HepG2 (cell line): ENCODE data around the gene STK32C. TPM values are rescaled to one million over a fixed set of nuclear protein-coding genes. Genes with fewer than 3 reads are reported as not detected.

Experiments
- ATAC-seq: fragments of 200-7000 bp; cut with Tn5 transposase; 3 replicates; pipeline ENCODE4 v1.9.1; 2020; ENCODE audit warnings: mild to moderate bottlenecking, moderate library complexity
- BruUV-seq: library from RNA; stranded (reverse); fragments of 400-500 nt; replicated peaks from 2 replicates; lab custom pipeline; 2021; lab: Mats Ljungman, UMichigan
- CTCF ChIA-PET: fragments of 300-600 bp; formaldehyde crosslinking; extraction: SDS; loops from one replicate; lab custom pipeline; 2021; ENCODE audit warnings: low total read pairs, inconsistent platforms, low intra/inter-chr PET ratio; lab: Yijun Ruan, JAX
- POLR2A ChIA-PET: fragments of 350-600 bp; sonication (Branson Sonifier 250); formaldehyde crosslinking; loops from one replicate; lab custom pipeline; 2020; ENCODE audit warnings: antibody characterized with exemption, inconsistent platforms; lab: Yijun Ruan, JAX
- DNase-seq: peaks from one replicate; pipeline ENCODE4 v3.0.0-alpha.2; 2015; ENCODE audit warnings: low spot score
- FAIRE-seq: peaks from 3 replicates; lab custom pipeline; 2011; peaks lifted over from hg19 to GRCh38; lab: Jason Lieb, UNC
- H2AFZ ChIP-seq: one replicate; pipeline ENCODE4 v1.6.1; 2011; ENCODE audit warnings: low read length, inconsistent platforms
- H3K27ac ChIP-seq: fragments of 300-600 bp; 3 replicates; pipeline ENCODE4 v1.8.0; 2011; ENCODE audit warnings: mixed run types, mild to moderate bottlenecking, mixed read lengths, low read length, inconsistent platforms; ENCODE audit not compliant: insufficient read depth; ENCODE audit errors: extremely low read length
- H3K27me3 ChIP-seq, 2 experiments: fragments of 200-600 bp in 1 of 2; 2 replicates in 1 of 2; 3 replicates in 1 of 2; pipeline versions ENCODE4 v1.6.0 to v1.8.0; 2011; ENCODE audit warnings: low read length in 2 of 2, mild to moderate bottlenecking in 2 of 2, moderate library complexity in 2 of 2, inconsistent platforms in 1 of 2; ENCODE audit not compliant: insufficient read depth in 2 of 2, control insufficient read depth in 1 of 2
- H3K36me3 ChIP-seq, 2 experiments: fragments of 200-600 bp in 1 of 2; replicated peaks in 1 of 2; 2 replicates in 1 of 2; 3 replicates in 1 of 2; pipeline versions ENCODE4 v1.5.1 to v1.8.0; 2011; ENCODE audit warnings: low read length in 2 of 2, inconsistent platforms in 1 of 2; ENCODE audit not compliant: insufficient read depth in 2 of 2, control insufficient read depth in 1 of 2
- H3K4me1 ChIP-seq: 2 replicates; pipeline ENCODE4 v1.5.1; 2012; ENCODE audit warnings: low read length, inconsistent platforms; ENCODE audit not compliant: insufficient read depth
- H3K4me2 ChIP-seq: 2 replicates; pipeline ENCODE4 v1.6.0; 2011; ENCODE audit warnings: low read depth, low read length, inconsistent platforms
- H3K4me3 ChIP-seq, 3 experiments: fragments of 200-600 bp in 1 of 3; sonication (generic), shearing (Covaris generic) in 1 of 3; replicated peaks in 1 of 3; 2 replicates each; pipeline ENCODE4 v1.5.1; 2011 to 2016; ENCODE audit warnings: low read length in 3 of 3, inconsistent platforms in 2 of 3, low read depth in 2 of 3, mild to moderate bottlenecking in 2 of 3, control low read depth in 1 of 3, mixed read lengths in 1 of 3; ENCODE audit not compliant: insufficient read depth in 1 of 3
- H3K79me2 ChIP-seq: one replicate; pipeline ENCODE4 v1.6.1; 2011; ENCODE audit warnings: low read length, inconsistent platforms; ENCODE audit not compliant: insufficient read depth
- H3K9ac ChIP-seq: 2 replicates; pipeline ENCODE4 v1.6.0; 2011; ENCODE audit warnings: mild to moderate bottlenecking, low read depth, low read length, inconsistent platforms; ENCODE audit not compliant: insufficient read depth
- H3K9me3 ChIP-seq: 2 replicates; pipeline ENCODE4 v1.5.1; 2012; ENCODE audit warnings: mild to moderate bottlenecking, low read length
- H4K20me1 ChIP-seq: 2 replicates; pipeline ENCODE4 v1.6.0; 2011; ENCODE audit warnings: inconsistent platforms, mild to moderate bottlenecking, low read length, moderate library complexity; ENCODE audit not compliant: insufficient read depth
- ELF4 ChIP-seq: sonication (generic); formaldehyde crosslinking; IDR thresholded peaks from 2 replicates; pipeline ENCODE4 v1.5.0; 2020; ENCODE audit warnings: missing genetic modification reagents, mild to moderate bottlenecking, moderate library complexity, borderline replicate concordance
- ERF ChIP-seq: IDR thresholded peaks from 2 replicates; pipeline ENCODE4 v1.6.1; 2018; ENCODE audit warnings: missing biosample characterization, missing genetic modification reagents
- HIVEP1 ChIP-seq: sonication (generic); formaldehyde crosslinking; IDR thresholded peaks from 2 replicates; pipeline ENCODE4 v1.4.0; 2020; ENCODE audit warnings: mild to moderate bottlenecking, missing genetic modification reagents
- MTA1 ChIP-seq: sonication (generic); formaldehyde crosslinking; IDR thresholded peaks from 2 replicates; pipeline ENCODE4 v1.4.0; 2020; ENCODE audit warnings: missing genetic modification reagents, mild to moderate bottlenecking, borderline replicate concordance
- SCMH1 ChIP-seq: sonication (generic); formaldehyde crosslinking; IDR thresholded peaks from 2 replicates; pipeline ENCODE4 v1.9.0; 2021; ENCODE audit warnings: missing genetic modification reagents, mild to moderate bottlenecking, borderline replicate concordance
- SIX4 ChIP-seq: sonication (generic); formaldehyde crosslinking; IDR thresholded peaks from 2 replicates; pipeline ENCODE4 v1.4.0; 2020; ENCODE audit warnings: missing genetic modification reagents
- SMAD3 ChIP-seq: sonication (generic); formaldehyde crosslinking; IDR thresholded peaks from 2 replicates; pipeline ENCODE4 v1.4.0; 2020; ENCODE audit warnings: missing genetic modification reagents
- SP5 ChIP-seq: IDR thresholded peaks from 2 replicates; pipeline ENCODE4 v1.6.1; 2016; ENCODE audit warnings: low read depth, borderline replicate concordance
- ZBTB21 ChIP-seq: sonication (generic); formaldehyde crosslinking; IDR thresholded peaks from 2 replicates; pipeline ENCODE4 v1.4.0; 2020; ENCODE audit warnings: missing genetic modification reagents
- ZNF101 ChIP-seq: sonication (generic); formaldehyde crosslinking; IDR thresholded peaks from 2 replicates; pipeline ENCODE4 v1.4.0; 2020; ENCODE audit warnings: mild to moderate bottlenecking, low read depth, missing genetic modification reagents, borderline replicate concordance
- ZNF230 ChIP-seq: sonication (generic); formaldehyde crosslinking; IDR thresholded peaks from 2 replicates; pipeline ENCODE4 v1.4.0; 2020; ENCODE audit warnings: mild to moderate bottlenecking, missing genetic modification reagents
- ZNF232 ChIP-seq: sonication (generic); formaldehyde crosslinking; IDR thresholded peaks from 2 replicates; pipeline ENCODE4 v1.4.0; 2020; ENCODE audit warnings: missing genetic modification reagents, borderline replicate concordance
- ZNF24 ChIP-seq: fragments of 450-650 bp; IDR thresholded peaks from 2 replicates; pipeline ENCODE4 v1.6.1; 2017; ENCODE audit warnings: antibody characterized with exemption, mild to moderate bottlenecking
- ZNF263 ChIP-seq: sonication (generic); formaldehyde crosslinking; IDR thresholded peaks from 2 replicates; pipeline ENCODE4 v1.4.0; 2020; ENCODE audit warnings: missing genetic modification reagents
- ZNF326 ChIP-seq: sonication (generic); formaldehyde crosslinking; IDR thresholded peaks from 2 replicates; pipeline ENCODE4 v1.4.0; 2020; ENCODE audit warnings: missing genetic modification reagents, borderline replicate concordance
- ZNF431 ChIP-seq: sonication (generic); formaldehyde crosslinking; IDR thresholded peaks from 2 replicates; pipeline ENCODE4 v1.9.0; 2022; ENCODE audit warnings: missing genetic modification reagents, low read depth, mild to moderate bottlenecking, borderline replicate concordance
- ZNF781 ChIP-seq: sonication (generic); formaldehyde crosslinking; IDR thresholded peaks from 2 replicates; pipeline ENCODE4 v1.5.1; 2020; ENCODE audit warnings: borderline replicate concordance, mild to moderate bottlenecking, missing genetic modification reagents; ENCODE audit errors: not compliant biosample characterization
- WGBS: methylation state at CpG from one replicate; pipeline ENCODE4 v1.1.6; 2017; ENCODE audit warnings: low lambda C conversion rate; 5-methylcytosine and 5-hydroxymethylcytosine counted together
- in situ Hi-C: cut with HindIII; loops from 2 replicates; pipeline ENCODE4 v1.10.0; 2017; ENCODE audit warnings: low pct_unique_long_range_greater_than_20kb; ENCODE audit not compliant: extremely low pct_ligation_motif_present
- intact Hi-C: fragments of 100-400 bp; cut with micrococcal nuclease; formaldehyde crosslinking; loops from one replicate; pipeline ENCODE4 v1.10.0; 2022; ENCODE audit not compliant: unreplicated experiment
- polyA plus RNA-seq, 8 experiments: library from polyadenylated mRNA; depleted of rRNA in 3 of 8; stranded (reverse) in 7 of 8; unstranded in 1 of 8; fragments of >200 nt; fragmentation: Illumina TruSeq in 4 of 8; extraction: Trizol in 4 of 8; gene quantifications; 2 replicates each; pipeline versions ENCODE4 v1.2.1 to v1.2.3, GENCODE V29; 2011 to 2016; ENCODE audit warnings: low read depth in 4 of 8, missing spikeins in 1 of 8, mixed read lengths in 1 of 8; ENCODE audit not compliant: insufficient read depth in 1 of 8
- total RNA-seq, 5 experiments: library from RNA; depleted of rRNA; stranded (reverse); fragments of >200 nt; fragmentation: Illumina TruSeq; extraction: Trizol; gene quantifications; 2 replicates each; pipeline ENCODE4 v1.2.3, GENCODE V29; 2016; ENCODE audit warnings: low read depth in 1 of 5
- TF ChIP-seq, protein P1 (sequence below): sonication (generic); formaldehyde crosslinking; IDR thresholded peaks from 2 replicates; pipeline ENCODE4 v1.4.0; 2020; ENCODE audit warnings: missing genetic modification reagents
- TF ChIP-seq, protein P2 (sequence below): IDR thresholded peaks from 2 replicates; pipeline ENCODE4 v1.6.1; 2012; ENCODE audit warnings: inconsistent platforms
- TF ChIP-seq, protein P3 (sequence below): sonication (generic); formaldehyde crosslinking; IDR thresholded peaks from 2 replicates; pipeline ENCODE4 v1.9.0; 2022; ENCODE audit warnings: missing genetic modification reagents, mild to moderate bottlenecking, borderline replicate concordance

Gene STK32C
- total and polyA plus RNA-seq, 2 of the 13 experiments (the other 11 are each of a cell fraction or from before 2014, with no cell fraction given) = 10.9 to 19.4 TPM

DNA sequence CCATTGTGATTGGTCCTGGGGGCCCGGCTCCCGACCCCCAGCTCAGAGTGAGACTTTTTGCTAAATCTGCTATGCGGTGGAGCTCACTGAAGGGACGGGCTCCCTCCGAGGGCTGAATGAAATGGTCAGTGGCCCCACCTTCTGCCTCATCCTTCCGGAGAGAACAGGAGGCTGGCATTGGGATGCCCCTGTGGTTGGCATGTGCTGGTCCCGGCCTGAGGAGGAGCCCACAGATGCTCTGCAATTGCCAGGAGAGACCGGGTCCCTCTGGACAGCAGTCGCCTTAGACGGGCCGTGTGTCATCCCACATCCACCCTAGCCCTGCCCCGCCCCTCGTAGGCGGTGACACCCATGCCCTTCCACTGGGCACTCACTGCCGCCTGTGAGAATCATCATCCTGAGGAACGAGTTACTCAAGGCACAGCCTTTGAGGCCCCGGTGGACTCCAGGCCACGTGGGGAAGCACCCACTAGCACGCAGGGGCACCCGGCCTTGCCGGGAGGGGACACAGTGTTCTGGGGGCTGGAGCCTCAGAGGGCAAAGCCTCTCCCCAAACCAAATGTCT, 142.3 kb downstream of the STK32C start (continued):
- TF ChIP-seq ZNF101 (CRISPR knock-in tag) = no peak
- no peak for TF ChIP-seq ERF (CRISPR knock-in tag)

DNA sequence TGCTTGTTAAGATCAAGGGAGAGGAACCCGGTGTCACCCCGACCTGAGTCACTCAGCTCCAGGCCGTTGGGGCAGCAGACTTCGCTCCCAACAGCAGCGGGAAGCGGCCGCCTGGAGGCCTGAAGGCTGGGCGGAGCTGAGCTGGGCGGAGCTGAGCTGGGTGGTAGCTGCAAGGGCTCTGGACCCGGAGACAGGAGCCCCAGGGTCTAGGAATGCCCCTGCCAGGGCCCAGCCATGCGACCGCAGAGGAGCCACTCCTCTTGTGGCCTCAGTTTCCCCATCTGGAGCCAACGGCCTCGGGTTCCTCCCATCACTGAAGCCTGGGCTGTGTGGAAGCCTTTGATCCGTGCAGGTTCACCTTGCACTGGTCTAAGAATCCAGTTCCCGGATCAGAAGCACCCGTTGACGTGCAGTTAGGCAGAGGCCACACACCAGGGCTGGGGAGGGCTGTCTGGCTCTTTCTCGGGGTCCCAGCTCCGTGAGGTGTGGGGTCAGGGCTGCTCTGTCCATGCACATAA, 142.9 kb downstream of the STK32C start:
- no TSS peak for BruUV-seq
- Histone ChIP-seq H3K4me3 (peak overlapping the region in 1 of 3 experiments; percentile 50; a peak in 2 of 6 replicates), H3K4me2 (peak overlapping the region; percentile 66; the same call in 1 of the 2 replicates), H3K4me1 (peaks cover 11% of the 10 kb centered on the region), H2AFZ (no peak overlapping the region), H3K27me3 (peaks cover 0 to 29% of the 10 kb centered on the region in 2 experiments; a peak in 3 of 5 replicates), H3K27ac (no peak overlapping the region), H3K36me3 (no peaks in the 10 kb centered on the region), H3K9ac (no peak overlapping the region), H4K20me1 (no peaks in the 10 kb centered on the region), H3K9me3 (no peaks in the 10 kb centered on the region), H3K79me2 (no peaks in the 10 kb centered on the region)
- 0% methylated on average over 3 of the region's 20 CpGs for WGBS
- CTCF ChIA-PET = no interaction called here
- DNase-seq (peak; percentile 35), FAIRE-seq (no peak), ATAC-seq (peak; percentile 94)
- in situ Hi-C loops = no loop called here
- intact Hi-C loops = no loop called here
- POLR2A ChIA-PET = no interaction called here
- no peak for TF ChIP-seq SIX4
- TF ChIP-seq ZNF230 (CRISPR knock-in tag) = no peak
- TF ChIP-seq ZNF431 = no peak
- TF ChIP-seq ZNF781 (CRISPR knock-in tag) = no peak
- no peak for TF ChIP-seq HIVEP1 (CRISPR knock-in tag)
- no peak for TF ChIP-seq ZNF24
- TF ChIP-seq ELF4 (CRISPR knock-in tag) = no peak
- TF ChIP-seq, protein P1, sequence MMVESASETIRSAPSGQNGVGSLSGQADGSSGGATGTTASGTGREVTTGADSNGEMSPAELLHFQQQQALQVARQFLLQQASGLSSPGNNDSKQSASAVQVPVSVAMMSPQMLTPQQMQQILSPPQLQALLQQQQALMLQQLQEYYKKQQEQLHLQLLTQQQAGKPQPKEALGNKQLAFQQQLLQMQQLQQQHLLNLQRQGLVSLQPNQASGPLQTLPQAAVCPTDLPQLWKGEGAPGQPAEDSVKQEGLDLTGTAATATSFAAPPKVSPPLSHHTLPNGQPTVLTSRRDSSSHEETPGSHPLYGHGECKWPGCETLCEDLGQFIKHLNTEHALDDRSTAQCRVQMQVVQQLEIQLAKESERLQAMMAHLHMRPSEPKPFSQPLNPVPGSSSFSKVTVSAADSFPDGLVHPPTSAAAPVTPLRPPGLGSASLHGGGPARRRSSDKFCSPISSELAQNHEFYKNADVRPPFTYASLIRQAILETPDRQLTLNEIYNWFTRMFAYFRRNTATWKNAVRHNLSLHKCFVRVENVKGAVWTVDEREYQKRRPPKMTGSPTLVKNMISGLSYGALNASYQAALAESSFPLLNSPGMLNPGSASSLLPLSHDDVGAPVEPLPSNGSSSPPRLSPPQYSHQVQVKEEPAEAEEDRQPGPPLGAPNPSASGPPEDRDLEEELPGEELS (CRISPR knock-in tag) = no peak
- no peak for TF ChIP-seq SCMH1
- TF ChIP-seq SP5 (CRISPR knock-in tag) = 0 out of 2 replicates have a peak, but pooled peaks have one; percentile 33
- TF ChIP-seq SMAD3 (CRISPR knock-in tag) = no peak
- TF ChIP-seq MTA1 (CRISPR knock-in tag) = no peak
- TF ChIP-seq, protein P2, sequence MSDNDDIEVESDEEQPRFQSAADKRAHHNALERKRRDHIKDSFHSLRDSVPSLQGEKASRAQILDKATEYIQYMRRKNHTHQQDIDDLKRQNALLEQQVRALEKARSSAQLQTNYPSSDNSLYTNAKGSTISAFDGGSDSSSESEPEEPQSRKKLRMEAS = no peak
- TF ChIP-seq, protein P3, sequence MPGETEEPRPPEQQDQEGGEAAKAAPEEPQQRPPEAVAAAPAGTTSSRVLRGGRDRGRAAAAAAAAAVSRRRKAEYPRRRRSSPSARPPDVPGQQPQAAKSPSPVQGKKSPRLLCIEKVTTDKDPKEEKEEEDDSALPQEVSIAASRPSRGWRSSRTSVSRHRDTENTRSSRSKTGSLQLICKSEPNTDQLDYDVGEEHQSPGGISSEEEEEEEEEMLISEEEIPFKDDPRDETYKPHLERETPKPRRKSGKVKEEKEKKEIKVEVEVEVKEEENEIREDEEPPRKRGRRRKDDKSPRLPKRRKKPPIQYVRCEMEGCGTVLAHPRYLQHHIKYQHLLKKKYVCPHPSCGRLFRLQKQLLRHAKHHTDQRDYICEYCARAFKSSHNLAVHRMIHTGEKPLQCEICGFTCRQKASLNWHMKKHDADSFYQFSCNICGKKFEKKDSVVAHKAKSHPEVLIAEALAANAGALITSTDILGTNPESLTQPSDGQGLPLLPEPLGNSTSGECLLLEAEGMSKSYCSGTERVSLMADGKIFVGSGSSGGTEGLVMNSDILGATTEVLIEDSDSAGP = 0 out of 2 replicates have a peak, but pooled peaks have one; percentile 21
- no peak for TF ChIP-seq ZNF232 (CRISPR knock-in tag)
- TF ChIP-seq ZNF326 (CRISPR knock-in tag) = no peak
- TF ChIP-seq ZNF263 (CRISPR knock-in tag) = peak; percentile 81
- TF ChIP-seq ZBTB21 (CRISPR knock-in tag) = no peak
